ENCODE data around the gene TBC1D8B.

DNA sequence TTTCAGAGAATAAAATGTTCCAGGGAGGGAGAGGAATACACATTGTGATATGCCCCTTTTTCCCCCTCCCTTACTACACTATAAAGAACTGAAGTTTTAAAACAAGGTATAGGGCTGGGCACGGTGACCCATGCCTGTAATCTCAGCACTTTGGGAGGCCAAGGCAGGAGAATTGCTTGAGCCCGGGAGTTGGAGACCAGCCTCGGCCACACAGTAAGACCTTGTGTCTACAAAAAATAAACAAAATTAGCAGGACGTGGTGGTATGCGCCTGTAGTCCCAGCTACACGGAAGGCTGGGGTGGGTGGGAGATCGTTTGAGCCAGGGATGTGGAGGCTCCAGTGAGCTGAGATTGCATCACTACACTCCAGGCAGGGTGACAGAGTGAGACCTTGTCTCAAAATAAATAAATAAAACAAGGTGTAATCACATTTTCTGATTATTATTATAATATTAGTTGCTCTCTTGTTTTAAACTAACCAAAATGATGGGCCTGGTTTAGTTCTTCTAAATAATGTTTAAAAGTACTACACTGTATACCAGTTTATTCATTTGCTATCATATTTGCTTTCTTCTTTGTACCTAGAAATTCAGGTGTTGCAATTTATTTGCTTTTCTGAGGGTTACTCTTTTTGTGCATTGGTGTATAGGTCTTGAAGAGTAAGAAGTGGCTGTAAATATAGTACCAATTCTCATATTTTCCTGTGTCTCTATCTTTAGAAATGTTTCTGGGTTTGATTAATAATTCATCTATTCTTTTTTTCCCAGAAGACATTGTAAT, 8.8 kb downstream of the TBC1D8B start:
- TF ChIP-seq, protein P1, sequence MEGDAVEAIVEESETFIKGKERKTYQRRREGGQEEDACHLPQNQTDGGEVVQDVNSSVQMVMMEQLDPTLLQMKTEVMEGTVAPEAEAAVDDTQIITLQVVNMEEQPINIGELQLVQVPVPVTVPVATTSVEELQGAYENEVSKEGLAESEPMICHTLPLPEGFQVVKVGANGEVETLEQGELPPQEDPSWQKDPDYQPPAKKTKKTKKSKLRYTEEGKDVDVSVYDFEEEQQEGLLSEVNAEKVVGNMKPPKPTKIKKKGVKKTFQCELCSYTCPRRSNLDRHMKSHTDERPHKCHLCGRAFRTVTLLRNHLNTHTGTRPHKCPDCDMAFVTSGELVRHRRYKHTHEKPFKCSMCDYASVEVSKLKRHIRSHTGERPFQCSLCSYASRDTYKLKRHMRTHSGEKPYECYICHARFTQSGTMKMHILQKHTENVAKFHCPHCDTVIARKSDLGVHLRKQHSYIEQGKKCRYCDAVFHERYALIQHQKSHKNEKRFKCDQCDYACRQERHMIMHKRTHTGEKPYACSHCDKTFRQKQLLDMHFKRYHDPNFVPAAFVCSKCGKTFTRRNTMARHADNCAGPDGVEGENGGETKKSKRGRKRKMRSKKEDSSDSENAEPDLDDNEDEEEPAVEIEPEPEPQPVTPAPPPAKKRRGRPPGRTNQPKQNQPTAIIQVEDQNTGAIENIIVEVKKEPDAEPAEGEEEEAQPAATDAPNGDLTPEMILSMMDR (conservative IDR thresholded peaks at IDR 0.05; ENCODE audit: low read length): no peak
- no peak for TF ChIP-seq EZH2phosphoT487 (IDR thresholded peaks at IDR 0.05; ENCODE audit: borderline replicate concordance, low read depth, low read length)

Measured in OCI-LY7 (cell line).